GM19043 (cell line): Measurements from ENCODE around the gene G3BP1.
A peak's percentile ranks its signal among the peaks of the same experiment; 100 is the strongest.
"Not testable (repeated sequence)": the region's sequence is repeated elsewhere in the genome, so short reads cannot be mapped to it uniquely, and the experiment has no call there.

Source experiments
- ATAC-seq: cut with Tn5 transposase; IDR thresholded peaks from one replicate; pipeline ENCODE4 v1.9.1; 2021; ENCODE audit warnings: low read depth; ENCODE audit not compliant: unreplicated experiment

Gene G3BP1

GRCh38 chr5:151771259-151772028 lies at the start of gene G3BP1:
Gene G3BP1, plus strand, starts transcription at chr5:151771954. Its CDS starts 14,667 bp downstream, at chr5:151786621.
- peak; percentile 73 for ATAC-seq

GRCh38 chr5:151722546-151722945 lies 49.2 kb upstream of the G3BP1 start:
- no peak for ATAC-seq

- no peak for ATAC-seq
Measured at GRCh38 chr5:151724360-151724759, 47.4 kb upstream of the G3BP1 start.

GRCh38 chr5:151729597-151729996 lies 42.2 kb upstream of the G3BP1 start:
- not testable (repeated sequence) for ATAC-seq

DNA sequence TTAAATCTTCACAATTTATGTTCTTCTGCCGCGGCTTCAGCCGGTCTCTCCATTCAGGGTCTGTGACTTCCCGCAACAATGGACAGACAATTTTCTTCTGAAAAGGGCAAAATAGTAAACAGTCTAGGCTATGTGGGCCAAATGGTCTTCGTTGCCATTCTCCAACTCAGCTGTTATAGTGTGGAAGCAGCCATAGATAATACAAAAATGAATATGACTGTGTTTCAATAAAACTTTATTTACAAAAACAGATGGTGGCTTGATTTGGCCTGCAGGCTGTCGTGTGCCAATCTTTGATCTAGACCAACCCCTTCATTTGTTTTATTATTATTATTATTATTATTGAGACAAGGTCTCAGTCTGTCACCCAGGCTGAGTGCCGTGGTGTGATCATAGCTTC lies 41.4 kb upstream of the G3BP1 start:
- ATAC-seq: no peak

- ATAC-seq: no peak
Measured at GRCh38 chr5:151733358-151734063, 38.2 kb upstream of the G3BP1 start.

- ATAC-seq: no peak
Measured at GRCh38 chr5:151734064-151734408, 37.7 kb upstream of the G3BP1 start.

- ATAC-seq: no peak
Measured at GRCh38 chr5:151735646-151736045, 36.1 kb upstream of the G3BP1 start.

DNA sequence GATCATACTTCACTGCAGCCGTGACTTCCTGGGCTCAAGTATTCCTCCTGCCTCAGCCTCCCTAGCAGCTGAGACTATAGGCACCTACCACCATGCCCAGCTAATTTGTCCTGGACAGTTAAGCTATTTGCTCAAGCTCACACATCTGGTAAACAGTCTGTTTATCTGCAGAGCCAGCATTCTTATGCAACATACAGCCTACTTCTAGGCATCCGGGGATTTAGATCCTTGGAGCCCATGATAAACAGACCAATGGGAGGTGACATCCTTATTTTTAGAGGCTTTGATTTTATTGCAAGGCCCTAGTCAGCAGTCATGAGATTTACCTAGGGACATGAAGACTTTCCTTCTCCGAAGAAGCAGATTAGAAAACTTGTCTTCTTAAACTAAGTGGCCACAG lies 34.3 kb upstream of the G3BP1 start:
- no peak for ATAC-seq

DNA sequence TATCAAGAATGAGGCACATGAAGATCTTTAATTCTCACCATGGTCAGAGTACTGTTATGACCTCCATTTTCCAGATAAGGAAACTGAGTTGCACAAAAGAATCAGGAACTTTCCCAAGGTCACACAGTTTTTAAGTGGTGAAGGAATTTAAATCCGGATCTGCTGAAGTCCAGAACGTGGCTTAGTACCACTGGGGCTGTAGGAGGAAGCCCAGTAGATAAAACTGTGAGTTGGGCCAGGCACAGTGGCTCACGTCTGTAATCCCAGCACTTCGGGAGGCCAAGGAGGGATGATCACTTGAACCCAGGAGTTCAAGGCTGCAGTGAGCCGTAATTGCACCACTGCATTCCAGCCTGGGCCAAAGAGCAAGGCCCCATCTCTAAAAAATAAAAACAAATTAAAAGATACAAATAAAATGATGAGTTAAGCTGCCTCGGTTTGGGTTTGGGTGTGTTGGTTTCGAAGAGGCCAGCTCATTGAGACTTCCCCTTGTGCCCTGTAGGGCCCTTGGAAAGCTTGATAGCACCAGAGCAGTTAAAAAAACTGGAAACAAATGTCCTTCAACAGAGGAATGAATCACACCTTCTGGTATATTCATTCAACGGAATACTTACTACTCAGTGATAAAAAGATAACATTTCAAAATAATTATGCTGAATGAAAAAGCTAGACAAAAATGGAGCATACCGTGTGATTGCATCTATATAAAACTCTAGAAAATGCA lies 33.5 kb upstream of the G3BP1 start:
- no peak for ATAC-seq

- ATAC-seq: no peak
Measured at GRCh38 chr5:151739395-151739794, 32.4 kb upstream of the G3BP1 start.

DNA sequence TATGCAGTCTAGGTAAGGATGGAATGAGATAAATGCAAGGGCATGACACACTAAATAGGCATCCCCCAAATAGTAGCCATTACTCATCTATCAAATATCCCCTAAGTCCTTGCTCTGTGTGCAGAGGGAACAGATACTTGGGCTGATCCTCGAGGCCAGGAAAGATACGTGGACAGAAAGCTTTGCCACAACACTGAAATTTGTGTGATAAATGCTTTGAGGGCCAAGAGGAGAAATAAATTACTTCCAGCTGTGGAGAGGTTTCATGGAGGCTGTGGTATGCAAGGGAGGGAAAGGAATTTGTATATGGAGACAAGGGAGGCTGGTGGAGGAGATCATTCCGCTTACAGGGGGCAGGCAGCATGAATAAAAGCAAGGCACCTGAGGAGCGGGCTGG lies 31.8 kb upstream of the G3BP1 start:
- ATAC-seq: no peak

- ATAC-seq: peak; percentile 60
Measured at GRCh38 chr5:151740336-151740942, 31.3 kb upstream of the G3BP1 start.

DNA sequence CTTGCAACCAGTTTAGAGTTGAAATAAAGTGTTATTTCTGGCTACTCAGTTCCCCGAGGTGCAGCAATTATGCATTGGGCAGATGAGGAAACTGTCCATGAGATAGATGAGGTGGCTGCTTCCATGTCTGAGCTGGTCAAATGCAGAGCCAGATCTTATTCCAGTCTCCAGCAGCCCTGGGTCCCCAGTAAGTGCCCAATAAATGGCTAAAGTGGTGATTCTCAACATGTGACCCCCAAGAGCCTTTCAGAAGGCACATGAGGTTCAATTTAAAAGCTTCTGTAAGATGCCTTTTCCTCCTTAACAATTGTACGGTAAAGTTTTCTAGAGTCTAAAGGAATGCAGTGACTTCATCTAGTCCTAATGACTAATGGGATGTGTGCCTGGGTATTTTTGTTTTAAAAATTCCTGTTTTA lies 30.8 kb upstream of the G3BP1 start:
- ATAC-seq: peak; percentile 11

- ATAC-seq: no peak
Measured at GRCh38 chr5:151741678-151742423, 29.9 kb upstream of the G3BP1 start.

DNA sequence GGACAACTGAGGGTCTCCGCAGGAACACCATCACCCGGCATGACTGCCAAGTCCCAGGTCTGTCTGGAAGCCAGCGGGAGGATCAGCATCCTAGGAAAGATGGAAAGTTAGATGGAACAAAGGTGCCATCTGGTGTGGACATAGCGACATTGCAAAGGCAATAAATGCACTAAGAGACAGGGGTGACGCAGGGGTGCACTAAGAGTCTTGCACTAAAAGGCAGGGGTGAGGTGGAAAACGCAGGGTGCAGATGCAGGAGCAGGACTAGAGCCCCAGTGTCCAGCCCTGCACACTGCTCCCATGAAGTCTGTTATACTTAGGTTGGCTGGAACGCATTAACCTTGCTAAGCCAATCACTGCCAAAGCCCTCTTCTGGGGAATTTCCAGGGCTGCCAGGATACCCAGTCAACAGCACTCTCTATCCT lies 28.9 kb upstream of the G3BP1 start:
- ATAC-seq: no peak

- no peak for ATAC-seq
Measured at GRCh38 chr5:151743530-151743929, 28.2 kb upstream of the G3BP1 start.

GRCh38 chr5:151745071-151745705 lies 26.6 kb upstream of the G3BP1 start:
- ATAC-seq: peak; percentile 50

- ATAC-seq: no peak
Measured at GRCh38 chr5:151750121-151750520, 21.6 kb upstream of the G3BP1 start.

DNA sequence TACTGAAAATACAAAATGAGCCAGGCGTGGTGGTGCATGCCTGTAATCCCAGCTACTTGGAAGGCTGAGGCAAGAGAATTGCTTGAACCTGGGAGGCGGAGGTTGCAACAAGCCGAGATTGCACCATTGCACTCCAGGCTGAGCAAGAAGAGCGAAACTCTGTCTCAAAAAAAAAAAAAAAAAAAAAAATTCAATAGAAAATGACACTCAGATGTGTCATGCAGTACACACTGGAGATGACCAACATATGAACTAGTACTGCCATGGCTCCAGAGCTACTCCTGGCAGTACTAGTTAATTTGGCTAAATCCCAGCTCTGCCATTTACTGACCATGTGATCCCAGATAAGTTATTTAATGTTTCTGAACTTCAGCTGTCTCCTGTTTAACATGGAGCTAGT lies 20.7 kb upstream of the G3BP1 start:
- no peak for ATAC-seq
